Lower lobe of right lung (tissue), 2 donors: Measurements from ENCODE around the gene STK24. TPM values are rescaled to one million over a fixed set of nuclear protein-coding genes. Genes with fewer than 3 reads are reported as not detected.
A peak's percentile ranks its signal among the peaks of the same experiment; 100 is the strongest.

ENCODE experiments used
- ATAC-seq, 2 donors: fragments of 200-7000 bp; cut with Tn5 transposase; one replicate each; pipeline ENCODE4 v1.9.1; 2020 to 2022; ENCODE audit warnings: mild to moderate bottlenecking in 2 of 2, moderate library complexity in 2 of 2
- DNase-seq: peaks from one replicate; pipeline ENCODE4 v3.0.0-alpha.2; 2020
- H3K27ac ChIP-seq: fragments of 200-600 bp; one replicate; pipeline ENCODE4 v1.8.0; 2022
- H3K27me3 ChIP-seq: fragments of 200-600 bp; one replicate; pipeline ENCODE4 v1.8.0; 2022; ENCODE audit warnings: low read depth
- H3K36me3 ChIP-seq: fragments of 200-600 bp; one replicate; pipeline ENCODE4 v1.8.0; 2022; ENCODE audit warnings: mild to moderate bottlenecking
- H3K4me1 ChIP-seq: fragments of 200-600 bp; one replicate; pipeline ENCODE4 v1.8.0; 2022
- H3K4me3 ChIP-seq: fragments of 200-600 bp; one replicate; pipeline ENCODE4 v1.8.0; 2022; ENCODE audit warnings: mild to moderate bottlenecking
- H3K9me3 ChIP-seq: fragments of 200-600 bp; one replicate; pipeline ENCODE4 v1.8.0; 2022
- CTCF ChIP-seq: fragments of 200-600 bp; IDR thresholded peaks from one replicate; pipeline ENCODE4 v1.8.0; 2022; ENCODE audit warnings: antibody characterized with exemption, mild to moderate bottlenecking
- intact Hi-C: fragments of 100-400 bp; cut with DNase I; formaldehyde crosslinking; loops from one replicate; pipeline ENCODE4 v1.11.0; 2022
- total RNA-seq: library from RNA; stranded (reverse); fragmentation: NEBNext Ultra II Directional; extraction: Animal tissue kit (Norgen Biotek cat#: 25700); gene quantifications from one replicate; pipeline ENCODE4 v1.2.1, GENCODE V29; 2021
- donor health status: DM: no; HTN: yes; CAD: no; lungs with severe emphysema.

The STK24 gene
- total RNA-seq, 1 donor from 2014 or later: 94.5 TPM

- intact Hi-C loops: loop anchor here (10.0 kb wide), 1 partner anchor 209 kb away; no protein-coding TSS in a partner anchor
- ATAC-seq (peak; percentile 89 to 91), DNase-seq (peak; percentile 81)
- no peaks in the 10 kb centered on the region for H3K9me3 ChIP-seq
- no peak overlapping the region for H3K4me3 ChIP-seq
- no peaks in the 10 kb centered on the region for H3K27me3 ChIP-seq
- peaks cover 10% of the 10 kb centered on the region for H3K4me1 ChIP-seq
- H3K36me3 ChIP-seq: peaks cover 60% of the 10 kb centered on the region
- peak overlapping the region; percentile 4 for H3K27ac ChIP-seq
- TF ChIP-seq CTCF: peak; percentile 98
Measured at GRCh38 chr13:98445340-98446233, 131.3 kb downstream of the STK24 start.

GRCh38 chr13:98444381-98444780 lies 132.5 kb downstream of the STK24 start:
- no peak for TF ChIP-seq CTCF
- ATAC-seq (no peak), DNase-seq (peak; percentile 35)
- Histone ChIP-seq H3K4me3 (no peak overlapping the region), H3K9me3 (no peaks in the 10 kb centered on the region), H3K27ac (no peak overlapping the region), H3K4me1 (peaks cover 7% of the 10 kb centered on the region), H3K27me3 (no peaks in the 10 kb centered on the region), H3K36me3 (peaks cover 64% of the 10 kb centered on the region)
- intact Hi-C loops: loop anchor here (10.0 kb wide), 1 partner anchor 210 kb away; no protein-coding TSS in a partner anchor

DNA sequence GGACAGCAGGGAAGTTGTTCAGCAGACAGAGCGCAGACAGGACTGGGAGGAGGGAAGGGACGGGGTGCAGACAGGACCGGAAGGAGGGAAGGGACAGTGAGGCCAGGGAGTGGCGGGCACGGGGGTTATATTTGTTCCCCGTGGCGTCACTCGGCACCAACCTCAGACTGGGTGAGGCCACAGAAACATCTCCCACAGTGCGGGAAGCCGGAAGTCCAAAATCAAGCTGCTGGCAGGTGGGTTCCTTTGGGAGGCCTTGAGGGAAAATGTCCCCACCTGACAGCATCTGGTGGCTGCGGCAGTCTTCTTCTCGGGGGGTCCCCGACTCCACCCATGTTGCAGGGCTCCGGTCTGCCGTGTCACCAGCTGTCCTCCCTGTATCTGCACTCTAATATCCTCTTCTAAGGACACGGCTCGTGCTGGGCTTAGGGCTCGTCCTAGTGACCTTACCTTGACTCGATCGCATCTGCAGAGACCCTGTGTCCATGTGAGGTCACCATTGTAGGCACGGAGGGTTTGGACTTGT lies 133.0 kb downstream of the STK24 start:
- H3K4me1 ChIP-seq: peaks cover 7% of the 10 kb centered on the region
- no peak overlapping the region for H3K4me3 ChIP-seq
- DNase-seq (peak; percentile 43), ATAC-seq (no peak)
- no peak for TF ChIP-seq CTCF
- no peaks in the 10 kb centered on the region for H3K27me3 ChIP-seq
- H3K9me3 ChIP-seq: no peaks in the 10 kb centered on the region
- no peak overlapping the region for H3K27ac ChIP-seq
- intact Hi-C loops: loop anchor here (10.0 kb wide), 1 partner anchor 211 kb away; no protein-coding TSS in a partner anchor
- peaks cover 64% of the 10 kb centered on the region for H3K36me3 ChIP-seq

DNA sequence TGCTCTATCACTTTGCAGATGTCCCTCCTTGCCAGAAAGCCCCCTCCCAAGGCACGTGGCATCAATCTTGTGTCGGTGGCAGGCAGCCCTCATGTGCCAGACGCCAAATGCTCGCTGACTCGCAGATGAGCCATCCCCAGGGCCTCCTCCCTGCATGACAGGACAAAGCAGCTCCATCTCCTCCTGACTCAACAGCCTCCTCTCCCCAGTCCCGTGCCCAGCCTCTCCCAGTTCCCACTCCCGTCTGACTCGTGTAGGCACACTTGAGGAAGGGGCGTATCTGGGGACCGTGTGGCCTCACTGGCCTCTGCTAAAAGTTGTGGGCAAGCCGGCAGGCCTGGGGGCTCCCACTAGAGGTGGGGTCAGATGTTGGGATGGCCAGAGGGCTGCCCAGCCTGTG lies 133.6 kb downstream of the STK24 start:
- Histone ChIP-seq H3K36me3 (peaks cover 63% of the 10 kb centered on the region), H3K27me3 (no peaks in the 10 kb centered on the region), H3K27ac (no peak overlapping the region), H3K4me3 (no peak overlapping the region), H3K9me3 (no peaks in the 10 kb centered on the region), H3K4me1 (peaks cover 7% of the 10 kb centered on the region)
- intact Hi-C loops: loop anchor here (10.0 kb wide), 1 partner anchor 211 kb away; no protein-coding TSS in a partner anchor
- TF ChIP-seq CTCF: no peak
- DNase-seq (peak; percentile 44), ATAC-seq (no peak)

- TF ChIP-seq CTCF: no peak
- DNase-seq: peak; percentile 39
- Histone ChIP-seq H3K4me1 (peaks cover 7% of the 10 kb centered on the region), H3K27ac (no peak overlapping the region), H3K9me3 (no peaks in the 10 kb centered on the region), H3K4me3 (no peak overlapping the region), H3K27me3 (no peaks in the 10 kb centered on the region), H3K36me3 (peaks cover 60% of the 10 kb centered on the region)
- no peak for ATAC-seq
- intact Hi-C loops: loop anchor here (10.0 kb wide), 1 partner anchor 212 kb away; no protein-coding TSS in a partner anchor
Measured at GRCh38 chr13:98442391-98443230, 134.3 kb downstream of the STK24 start.
